Measurements from ENCODE around the gene IQSEC3. TPM values are rescaled to one million over a fixed set of nuclear protein-coding genes. Genes with fewer than 3 reads are reported as not detected.
"Not testable (repeated sequence)": the region's sequence is repeated elsewhere in the genome, so short reads cannot be mapped to it uniquely, and the experiment has no call there.

IQSEC3 gene
- total RNA-seq, 1 experiment from 2014 or later = 1.7 TPM

DNA sequence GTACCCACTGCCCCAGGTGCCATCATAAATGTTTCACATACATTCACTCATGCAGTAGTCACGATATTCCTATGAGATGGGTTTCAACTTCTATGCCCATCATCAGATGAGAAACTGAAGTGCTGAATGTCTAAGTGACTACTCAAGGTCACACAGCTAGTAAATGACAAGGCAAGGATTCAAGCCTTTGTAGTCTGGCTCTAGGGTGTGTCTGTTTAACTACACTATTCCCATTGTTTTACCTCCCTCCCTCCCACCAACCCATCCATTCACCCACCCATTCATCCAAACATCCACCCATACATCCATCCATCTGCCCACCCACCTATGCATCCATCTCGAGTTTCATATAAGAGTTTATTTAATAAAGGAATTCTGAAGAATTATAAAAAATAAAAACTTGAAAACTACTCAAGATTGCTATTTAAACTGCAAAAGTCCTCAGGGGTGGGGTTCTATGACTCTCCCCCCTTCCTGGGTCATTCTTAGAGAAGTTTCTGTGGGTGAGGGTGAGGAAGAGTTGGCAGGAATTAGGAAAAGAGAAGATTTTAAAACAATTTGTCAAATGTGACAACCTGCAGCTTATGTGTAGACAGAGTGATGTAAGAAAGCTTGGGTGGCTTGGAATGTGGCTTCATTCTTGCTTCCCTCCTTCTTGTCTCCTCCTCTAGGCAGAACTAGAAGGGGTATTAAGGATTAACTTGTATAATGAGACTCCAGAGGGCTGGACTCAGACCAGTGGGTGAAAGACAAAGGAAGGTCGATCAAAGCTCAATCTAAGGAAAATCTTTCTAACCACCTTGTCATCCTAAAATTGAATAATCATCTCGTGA lies 13.4 kb upstream of the IQSEC3 start:
- H3K27ac Mint-ChIP-seq; POLR2A ChIA-PET; H3K36me3 Mint-ChIP-seq; H3K4me3 Mint-ChIP-seq; ATAC-seq; DNase-seq (ENCODE audit: low spot score): not testable (repeated sequence)
- H3K9me3 Mint-ChIP-seq = peaks cover 17% of the 10 kb centered on the region
- CTCF ChIA-PET = interaction anchor here (1.2 kb wide), 1 partner anchor 136 kb away, joined by 3 read pairs; no protein-coding TSS in a partner anchor
- peaks cover 10% of the 10 kb centered on the region for H3K4me1 Mint-ChIP-seq
- peaks cover 24% of the 10 kb centered on the region for H3K27me3 Mint-ChIP-seq (ENCODE audit: low read depth)

DNA sequence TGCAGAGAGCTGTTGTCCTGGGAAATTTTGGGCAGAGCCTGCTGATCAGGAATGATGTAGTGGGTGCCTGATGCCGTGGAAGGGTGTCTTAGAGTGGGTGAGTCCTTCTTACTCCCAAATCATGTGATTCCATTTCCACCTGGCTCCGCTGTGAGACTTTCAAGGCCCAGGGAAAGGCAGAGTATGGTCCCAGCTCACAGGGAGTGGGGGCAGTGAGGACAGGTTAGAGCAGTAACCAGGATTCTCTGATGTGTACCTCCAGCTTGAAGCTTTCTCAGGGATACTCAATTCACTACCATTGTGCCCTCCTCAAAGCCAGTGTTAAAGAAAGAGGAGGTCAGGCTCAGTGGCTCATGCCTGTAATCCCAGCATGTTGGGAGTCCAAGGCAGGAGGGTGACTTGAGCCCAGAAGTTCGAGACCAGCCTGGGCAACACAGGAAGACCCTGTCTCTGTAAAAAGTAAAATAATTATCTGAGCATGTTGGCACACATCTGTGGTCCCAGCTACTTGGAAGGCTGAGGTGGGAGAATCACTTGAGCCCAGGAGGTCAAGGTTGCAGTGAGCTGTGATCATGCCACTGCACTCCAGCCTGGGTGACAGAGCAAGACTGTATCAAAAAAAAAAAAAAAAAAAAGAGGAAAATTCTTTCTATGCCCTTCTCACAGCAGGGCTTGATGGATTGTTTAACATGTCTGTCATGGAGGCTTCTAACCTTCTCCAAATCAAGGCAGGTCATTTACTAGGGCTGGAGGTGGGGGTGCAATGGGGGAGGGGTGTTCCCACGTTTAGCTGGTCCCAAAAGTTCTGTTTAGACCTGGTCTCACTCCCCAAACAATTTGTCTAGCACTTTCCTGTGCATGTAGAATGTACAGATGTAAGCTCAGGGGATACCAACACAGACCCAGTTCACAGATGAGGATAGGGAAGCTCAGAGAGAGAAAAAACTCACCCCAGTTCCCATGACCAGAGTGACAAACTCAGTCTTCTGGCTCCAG lies 12.5 kb upstream of the IQSEC3 start:
- H3K9me3 Mint-ChIP-seq = peaks cover 26% of the 10 kb centered on the region
- ATAC-seq (no peak), DNase-seq (ENCODE audit: low spot score) (no peak)
- ChIA-PET POLR2A (no interaction called here), CTCF (interaction anchor here (0.7 to 1.2 kb wide), 2 partner anchors 135 to 151 kb away, joined by 3 read pairs; no protein-coding TSS in a partner anchor)
- H3K27me3 Mint-ChIP-seq (ENCODE audit: low read depth) = peaks cover 33% of the 10 kb centered on the region
- H3K4me3 Mint-ChIP-seq = no peak overlapping the region
- H3K27ac Mint-ChIP-seq = no peak overlapping the region
- no peaks in the 10 kb centered on the region for H3K36me3 Mint-ChIP-seq
- peaks cover 8% of the 10 kb centered on the region for H3K4me1 Mint-ChIP-seq
- no peak for TF ChIP-seq ETV6 (CRISPR knock-in tag; IDR thresholded peaks at IDR 0.05)
- no peak for TF ChIP-seq CREB1 (CRISPR knock-in tag; IDR thresholded peaks at IDR 0.05)
- TF ChIP-seq, protein P1, sequence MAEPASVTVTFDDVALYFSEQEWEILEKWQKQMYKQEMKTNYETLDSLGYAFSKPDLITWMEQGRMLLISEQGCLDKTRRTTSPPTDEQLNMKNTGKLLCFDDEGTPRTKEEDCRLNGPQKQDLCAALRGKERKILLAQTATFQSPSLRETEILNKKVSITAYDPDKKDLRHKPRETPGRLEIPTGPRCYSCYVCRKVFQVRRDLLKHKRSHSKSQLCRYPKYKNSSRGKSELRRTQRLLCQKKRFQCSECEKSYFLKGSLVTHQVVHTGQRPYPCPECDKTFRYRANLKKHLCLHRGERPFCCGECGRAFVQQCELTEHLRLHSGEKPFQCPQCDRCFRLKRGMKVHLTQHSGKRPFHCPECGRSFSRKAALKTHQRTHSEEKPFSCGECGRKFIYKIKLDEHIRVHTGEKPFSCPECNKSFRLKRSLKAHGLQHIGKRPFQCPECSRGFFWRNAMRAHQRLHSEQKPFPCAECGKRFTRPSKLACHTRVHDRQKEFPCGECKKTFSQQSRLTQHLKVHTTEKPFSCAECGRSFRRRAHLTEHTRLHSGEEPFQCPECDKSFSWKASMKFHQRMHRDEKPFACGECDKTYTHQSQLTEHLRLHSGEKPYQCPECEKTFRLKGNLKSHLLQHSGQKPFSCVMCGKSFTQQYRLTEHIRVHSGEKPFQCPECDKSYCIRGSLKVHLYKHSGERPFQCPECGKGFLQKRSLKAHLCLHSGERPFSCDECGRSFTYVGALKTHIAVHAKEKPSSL (CRISPR knock-in tag; conservative IDR thresholded peaks at IDR 0.05) = no peak
- no peak for TF ChIP-seq ZNF263 (CRISPR knock-in tag; IDR thresholded peaks at IDR 0.05; ENCODE audit: low read depth)
- TF ChIP-seq ZNF396 (CRISPR knock-in tag; IDR thresholded peaks at IDR 0.05; ENCODE audit: borderline replicate concordance) = no peak
- no peak for TF ChIP-seq CBFB (CRISPR knock-in tag; IDR thresholded peaks at IDR 0.05; ENCODE audit: low read depth)
- TF ChIP-seq GTF2I (CRISPR knock-in tag; conservative IDR thresholded peaks at IDR 0.05) = no peak
- TF ChIP-seq, protein P2, sequence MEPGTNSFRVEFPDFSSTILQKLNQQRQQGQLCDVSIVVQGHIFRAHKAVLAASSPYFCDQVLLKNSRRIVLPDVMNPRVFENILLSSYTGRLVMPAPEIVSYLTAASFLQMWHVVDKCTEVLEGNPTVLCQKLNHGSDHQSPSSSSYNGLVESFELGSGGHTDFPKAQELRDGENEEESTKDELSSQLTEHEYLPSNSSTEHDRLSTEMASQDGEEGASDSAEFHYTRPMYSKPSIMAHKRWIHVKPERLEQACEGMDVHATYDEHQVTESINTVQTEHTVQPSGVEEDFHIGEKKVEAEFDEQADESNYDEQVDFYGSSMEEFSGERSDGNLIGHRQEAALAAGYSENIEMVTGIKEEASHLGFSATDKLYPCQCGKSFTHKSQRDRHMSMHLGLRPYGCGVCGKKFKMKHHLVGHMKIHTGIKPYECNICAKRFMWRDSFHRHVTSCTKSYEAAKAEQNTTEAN (CRISPR knock-in tag; IDR thresholded peaks at IDR 0.05) = no peak
- no peak for TF ChIP-seq RORB (CRISPR knock-in tag; IDR thresholded peaks at IDR 0.05)
- TF ChIP-seq, protein P3, sequence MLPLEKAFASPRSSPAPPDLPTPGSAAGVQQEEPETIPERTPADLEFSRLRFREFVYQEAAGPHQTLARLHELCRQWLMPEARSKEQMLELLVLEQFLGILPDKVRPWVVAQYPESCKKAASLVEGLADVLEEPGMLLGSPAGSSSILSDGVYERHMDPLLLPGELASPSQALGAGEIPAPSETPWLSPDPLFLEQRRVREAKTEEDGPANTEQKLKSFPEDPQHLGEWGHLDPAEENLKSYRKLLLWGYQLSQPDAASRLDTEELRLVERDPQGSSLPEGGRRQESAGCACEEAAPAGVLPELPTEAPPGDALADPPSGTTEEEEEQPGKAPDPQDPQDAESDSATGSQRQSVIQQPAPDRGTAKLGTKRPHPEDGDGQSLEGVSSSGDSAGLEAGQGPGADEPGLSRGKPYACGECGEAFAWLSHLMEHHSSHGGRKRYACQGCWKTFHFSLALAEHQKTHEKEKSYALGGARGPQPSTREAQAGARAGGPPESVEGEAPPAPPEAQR (CRISPR knock-in tag; IDR thresholded peaks at IDR 0.05) = no peak
- TF ChIP-seq ZNF317 (CRISPR knock-in tag; IDR thresholded peaks at IDR 0.05; ENCODE audit: borderline replicate concordance, low read depth) = no peak
- TF ChIP-seq, protein P4, sequence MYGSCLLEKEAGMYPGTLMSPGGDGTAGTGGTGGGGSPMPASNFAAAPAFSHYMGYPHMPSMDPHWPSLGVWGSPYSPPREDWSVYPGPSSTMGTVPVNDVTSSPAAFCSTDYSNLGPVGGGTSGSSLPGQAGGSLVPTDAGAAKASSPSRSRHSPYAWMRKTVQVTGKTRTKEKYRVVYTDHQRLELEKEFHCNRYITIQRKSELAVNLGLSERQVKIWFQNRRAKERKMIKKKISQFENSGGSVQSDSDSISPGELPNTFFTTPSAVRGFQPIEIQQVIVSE (CRISPR knock-in tag; IDR thresholded peaks at IDR 0.05; ENCODE audit: borderline replicate concordance) = no peak
- TF ChIP-seq KAT7 (CRISPR knock-in tag; IDR thresholded peaks at IDR 0.05; ENCODE audit: borderline replicate concordance) = no peak
- no peak for TF ChIP-seq FOXP1 (CRISPR knock-in tag; IDR thresholded peaks at IDR 0.05; ENCODE audit: borderline replicate concordance)
- no peak for TF ChIP-seq TEAD1 (CRISPR knock-in tag; IDR thresholded peaks at IDR 0.05)
- no peak for TF ChIP-seq NR1H2 (CRISPR knock-in tag; IDR thresholded peaks at IDR 0.05)
